CD4-positive, alpha-beta T cell (primary cell): ENCODE results near the gene SMYD3. TPM values are rescaled to one million over a fixed set of nuclear protein-coding genes. Genes with fewer than 3 reads are reported as not detected.

Source experiments
- ATAC-seq: fragments of 200-7000 bp; cut with Tn5 transposase; one replicate; pipeline ENCODE4 v1.10.0; 2022; ENCODE audit warnings: mild to moderate bottlenecking; ENCODE audit not compliant: poor library complexity
- CTCF ChIA-PET: fragments of 350-600 bp; sonication (Branson Sonifier 250); formaldehyde crosslinking; loops from one replicate; lab custom pipeline; 2021; ENCODE audit warnings: antibody characterized with exemption, inconsistent platforms; lab: Charles Lee
- POLR2A ChIA-PET: fragments of 350-600 bp; sonication (Branson Sonifier 250); formaldehyde crosslinking; loops from one replicate; lab custom pipeline; 2021; ENCODE audit warnings: antibody characterized with exemption, inconsistent platforms; lab: Charles Lee
- DNase-seq, 14 experiments: peaks; one replicate each; pipeline ENCODE4 v3.0.0-alpha.2; 2013 to 2020; ENCODE audit warnings: mixed read lengths in 2 of 14
- H3K27ac ChIP-seq, 2 donors: one replicate each; pipeline versions ENCODE4 v1.5.1 to v1.7.0; 2013; ENCODE audit warnings: low read length in 2 of 2, low read depth in 1 of 2, mild to moderate bottlenecking in 1 of 2
- H3K27me3 ChIP-seq, 2 experiments: 1 replicate in 1 of 2; 2 replicates in 1 of 2; pipeline versions ENCODE4 v1.6.1 to v1.7.0; 2013; ENCODE audit warnings: low read length in 2 of 2, control low read depth in 1 of 2, mild to moderate bottlenecking in 1 of 2, moderate library complexity in 1 of 2; ENCODE audit not compliant: insufficient read depth in 2 of 2, control insufficient read depth in 1 of 2
- H3K36me3 ChIP-seq: one replicate; pipeline ENCODE4 v1.6.1; 2013; ENCODE audit warnings: low read length, control low read depth; ENCODE audit not compliant: insufficient read depth
- H3K4me1 ChIP-seq: one replicate; pipeline ENCODE4 v1.6.1; 2013; ENCODE audit warnings: low read length, control low read depth; ENCODE audit not compliant: insufficient read depth
- H3K4me3 ChIP-seq: one replicate; pipeline ENCODE4 v1.5.1; 2013; ENCODE audit warnings: mild to moderate bottlenecking, low read length, moderate library complexity
- H3K9me3 ChIP-seq, 2 experiments: 1 replicate in 1 of 2; 2 replicates in 1 of 2; pipeline versions ENCODE4 v1.6.1 to v1.7.0; 2013; ENCODE audit warnings: low read length in 2 of 2, mild to moderate bottlenecking in 2 of 2, control low read depth in 1 of 2, moderate library complexity in 1 of 2; ENCODE audit not compliant: control insufficient read depth in 1 of 2, insufficient read depth in 1 of 2
- H3K27ac Mint-ChIP-seq: one replicate; pipeline ENCODE4 v1.8.0; 2020; ENCODE audit warnings: mixed read lengths
- H3K27me3 Mint-ChIP-seq: one replicate; pipeline ENCODE4 v1.8.0; 2021; ENCODE audit warnings: mixed read lengths
- H3K36me3 Mint-ChIP-seq: one replicate; pipeline ENCODE4 v1.8.0; 2021; ENCODE audit warnings: low read depth, mixed read lengths
- H3K4me1 Mint-ChIP-seq: one replicate; pipeline ENCODE4 v1.8.0; 2021; ENCODE audit warnings: low read depth, mixed read lengths
- H3K4me3 Mint-ChIP-seq: one replicate; pipeline ENCODE4 v1.8.0; 2020; ENCODE audit warnings: mild to moderate bottlenecking, mixed read lengths
- H3K9me3 Mint-ChIP-seq: one replicate; pipeline ENCODE4 v1.8.0; 2020; ENCODE audit warnings: mixed read lengths
- intact Hi-C, 2 experiments: fragments of 100-400 bp; cut with DNase I in 1 of 2; cut with micrococcal nuclease in 1 of 2; formaldehyde crosslinking; loops; one replicate each; pipeline versions ENCODE4 v1.15.1 to v1.9.0; 2023 to 2025; cut with DNase I, micrococcal nuclease
- total RNA-seq, 174 experiments: library from RNA in 2 of 174; stranded (reverse) in 2 of 174; gene quantifications; one replicate each; pipeline ENCODE4 v1.2.3 and lab custom pipeline; 2021 to 2026
- TF ChIP-seq, protein P1 (sequence below): fragments of 200-600 bp; IDR thresholded peaks from one replicate; pipeline ENCODE4 v1.8.0; 2022; ENCODE audit warnings: antibody characterized with exemption, mild to moderate bottlenecking

The SMYD3 gene
- total RNA-seq, 2 experiments from 2014 or later, result 18.8 to 19.6 TPM

DNA sequence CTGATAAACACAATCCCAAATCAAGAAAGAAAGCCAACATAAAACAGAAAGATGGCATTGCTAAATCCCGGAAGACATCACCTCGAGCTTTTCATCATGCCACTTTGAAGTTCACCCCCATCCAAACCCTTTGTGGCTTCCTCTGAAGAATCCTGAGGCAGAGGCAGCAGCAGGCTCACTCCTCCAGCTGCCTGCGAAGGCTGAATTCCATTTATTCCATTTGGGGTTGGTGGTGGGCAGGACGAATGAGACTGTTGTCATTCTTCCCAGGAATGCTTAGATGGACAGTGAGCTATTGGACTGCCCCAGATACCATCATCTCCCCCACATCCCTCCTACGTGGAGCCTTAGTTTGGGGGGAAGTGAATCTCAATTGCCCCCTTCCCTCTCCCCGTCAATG is 437.5 kb downstream of the SMYD3 start:
- Mint-ChIP-seq H3K27me3 (no peaks in the 10 kb centered on the region), H3K4me1 (peaks cover 11% of the 10 kb centered on the region), H3K9me3 (no peaks in the 10 kb centered on the region), H3K27ac (no peak overlapping the region), H3K4me3 (no peak overlapping the region), H3K36me3 (peaks cover 9% of the 10 kb centered on the region)
- TF ChIP-seq, protein P1, sequence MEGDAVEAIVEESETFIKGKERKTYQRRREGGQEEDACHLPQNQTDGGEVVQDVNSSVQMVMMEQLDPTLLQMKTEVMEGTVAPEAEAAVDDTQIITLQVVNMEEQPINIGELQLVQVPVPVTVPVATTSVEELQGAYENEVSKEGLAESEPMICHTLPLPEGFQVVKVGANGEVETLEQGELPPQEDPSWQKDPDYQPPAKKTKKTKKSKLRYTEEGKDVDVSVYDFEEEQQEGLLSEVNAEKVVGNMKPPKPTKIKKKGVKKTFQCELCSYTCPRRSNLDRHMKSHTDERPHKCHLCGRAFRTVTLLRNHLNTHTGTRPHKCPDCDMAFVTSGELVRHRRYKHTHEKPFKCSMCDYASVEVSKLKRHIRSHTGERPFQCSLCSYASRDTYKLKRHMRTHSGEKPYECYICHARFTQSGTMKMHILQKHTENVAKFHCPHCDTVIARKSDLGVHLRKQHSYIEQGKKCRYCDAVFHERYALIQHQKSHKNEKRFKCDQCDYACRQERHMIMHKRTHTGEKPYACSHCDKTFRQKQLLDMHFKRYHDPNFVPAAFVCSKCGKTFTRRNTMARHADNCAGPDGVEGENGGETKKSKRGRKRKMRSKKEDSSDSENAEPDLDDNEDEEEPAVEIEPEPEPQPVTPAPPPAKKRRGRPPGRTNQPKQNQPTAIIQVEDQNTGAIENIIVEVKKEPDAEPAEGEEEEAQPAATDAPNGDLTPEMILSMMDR, result no peak
- Histone ChIP-seq H3K4me3 (no peak overlapping the region), H3K27ac (no peak overlapping the region), H3K9me3 (no peaks in the 10 kb centered on the region), H3K27me3 (no peaks in the 10 kb centered on the region), H3K36me3 (no peaks in the 10 kb centered on the region), H3K4me1 (no peaks in the 10 kb centered on the region)
- intact Hi-C loops, result no loop called here
- ATAC-seq, result no peak
- no peak for DNase-seq
- POLR2A ChIA-PET, result no interaction called here
- CTCF ChIA-PET, result no interaction called here

DNA sequence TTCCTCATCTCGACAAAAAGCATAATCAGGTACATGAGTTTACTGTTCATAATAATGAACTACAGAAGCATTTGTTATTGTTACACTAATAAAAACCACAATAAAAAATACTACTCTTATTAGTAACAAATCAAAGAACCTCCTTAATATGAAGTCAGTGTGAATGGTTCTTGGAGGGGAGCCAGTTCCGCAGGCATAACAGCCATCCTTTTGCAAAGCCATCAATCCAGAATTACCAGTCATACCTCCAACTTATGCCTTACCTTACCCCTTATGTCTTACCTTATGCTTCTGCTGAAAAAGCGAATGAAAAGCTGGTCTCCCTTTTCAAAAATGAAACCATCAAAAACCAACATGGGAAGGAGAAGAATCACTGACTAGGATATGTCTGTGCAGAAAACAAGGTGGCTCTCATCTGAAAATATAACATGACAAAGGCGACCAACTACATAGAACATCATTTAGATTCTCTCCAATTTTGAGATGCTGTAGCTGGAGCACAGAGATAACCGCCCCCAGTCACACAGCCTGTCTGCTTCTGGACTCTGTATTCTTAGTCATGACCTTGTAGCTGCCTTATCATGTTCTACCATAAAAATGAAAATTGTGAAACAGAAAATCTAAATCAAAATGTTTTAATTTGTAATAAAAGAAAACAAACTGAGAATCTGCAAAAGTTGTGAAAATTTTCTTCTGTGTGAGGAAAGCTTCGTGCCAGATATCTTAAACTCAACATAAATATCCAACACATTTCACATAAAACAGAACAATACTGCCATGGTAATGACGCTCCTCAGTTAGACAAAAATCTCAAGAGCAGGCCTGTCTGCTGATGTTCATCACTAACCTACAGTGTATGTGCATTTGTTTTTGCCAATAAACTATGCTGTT is 438.2 kb downstream of the SMYD3 start:
- Histone ChIP-seq H3K27me3 (no peaks in the 10 kb centered on the region), H3K4me1 (no peaks in the 10 kb centered on the region), H3K36me3 (no peaks in the 10 kb centered on the region), H3K9me3 (no peaks in the 10 kb centered on the region), H3K4me3 (no peak overlapping the region), H3K27ac (no peak overlapping the region)
- no peak overlapping the region for H3K4me3 Mint-ChIP-seq
- no peaks in the 10 kb centered on the region for H3K9me3 Mint-ChIP-seq
- H3K4me1 Mint-ChIP-seq, result peaks cover 11% of the 10 kb centered on the region
- POLR2A ChIA-PET, result no interaction called here
- DNase-seq, result no peak
- H3K27me3 Mint-ChIP-seq, result no peaks in the 10 kb centered on the region
- CTCF ChIA-PET, result no interaction called here
- TF ChIP-seq, protein P1, result no peak
- H3K36me3 Mint-ChIP-seq, result peaks cover 9% of the 10 kb centered on the region
- intact Hi-C loops, result no loop called here
- no peak for ATAC-seq
- H3K27ac Mint-ChIP-seq, result no peak overlapping the region

DNA sequence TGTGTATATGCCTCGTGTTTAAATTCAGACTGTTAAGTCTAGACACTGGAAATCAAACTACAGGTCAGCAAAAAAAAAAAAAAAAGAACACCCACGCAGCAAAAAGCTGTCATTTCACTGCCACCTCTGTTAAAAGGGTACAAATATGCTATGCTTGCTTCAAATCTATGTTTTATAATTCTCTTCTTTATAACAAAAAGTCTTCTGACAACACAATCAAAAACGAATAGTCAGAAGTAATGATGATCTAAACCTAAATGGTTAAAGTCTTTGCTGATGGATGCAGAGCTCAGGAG is 438.9 kb downstream of the SMYD3 start:
- ATAC-seq (no peak), DNase-seq (no peak)
- Mint-ChIP-seq H3K27me3 (no peaks in the 10 kb centered on the region), H3K36me3 (peaks cover 9% of the 10 kb centered on the region), H3K4me1 (peaks cover 11% of the 10 kb centered on the region), H3K4me3 (no peak overlapping the region), H3K9me3 (no peaks in the 10 kb centered on the region), H3K27ac (no peak overlapping the region)
- TF ChIP-seq, protein P1, result no peak
- Histone ChIP-seq H3K27ac (no peak overlapping the region), H3K4me1 (no peaks in the 10 kb centered on the region), H3K36me3 (no peaks in the 10 kb centered on the region), H3K4me3 (no peak overlapping the region), H3K27me3 (no peaks in the 10 kb centered on the region), H3K9me3 (no peaks in the 10 kb centered on the region)
- ChIA-PET CTCF (no interaction called here), POLR2A (no interaction called here)
- intact Hi-C loops, result no loop called here
